ENCODE data around the gene DNAAF1.
"Not testable (repeated sequence)": the region's sequence is repeated elsewhere in the genome, so short reads cannot be mapped to it uniquely, and the experiment has no call there.

The DNAAF1 gene

GRCh38 chr16:84199097-84199496 is 54.0 kb downstream of the DNAAF1 start:
- no peak for DNase-seq (ENCODE audit: low read depth, low spot score)
- no peak overlapping the region for H3K27ac ChIP-seq

GRCh38 chr16:84199861-84200260 is 54.8 kb downstream of the DNAAF1 start:
- H3K27ac ChIP-seq, result no peak overlapping the region
- no peak for DNase-seq (ENCODE audit: low read depth, low spot score)

- DNase-seq (ENCODE audit: low read depth, low spot score); H3K27ac ChIP-seq: not testable (repeated sequence)
Observed at GRCh38 chr16:84204551-84204950, 59.4 kb downstream of the DNAAF1 start.

- not testable (repeated sequence) for DNase-seq (ENCODE audit: low read depth, low spot score); H3K27ac ChIP-seq
Observed at GRCh38 chr16:84205123-84205522, 60.0 kb downstream of the DNAAF1 start.

GRCh38 chr16:84205976-84206691 is 61.0 kb downstream of the DNAAF1 start:
- DNase-seq (ENCODE audit: low read depth, low spot score), result no peak
- no peak overlapping the region for H3K27ac ChIP-seq

GRCh38 chr16:84207251-84207650 is 62.1 kb downstream of the DNAAF1 start:
- no peak overlapping the region for H3K27ac ChIP-seq
- DNase-seq (ENCODE audit: low read depth, low spot score), result no peak

- no peak for DNase-seq (ENCODE audit: low read depth, low spot score)
- no peak overlapping the region for H3K27ac ChIP-seq
Observed at GRCh38 chr16:84207879-84208278, 62.8 kb downstream of the DNAAF1 start.

- no peak for DNase-seq (ENCODE audit: low read depth, low spot score)
- H3K27ac ChIP-seq, result no peak overlapping the region
Observed at GRCh38 chr16:84209989-84210388, 64.9 kb downstream of the DNAAF1 start.

- no peak for DNase-seq (ENCODE audit: low read depth, low spot score)
- H3K27ac ChIP-seq, result no peak overlapping the region
Observed at GRCh38 chr16:84212154-84212553, 67.0 kb downstream of the DNAAF1 start.

GRCh38 chr16:84212631-84213030 is 67.5 kb downstream of the DNAAF1 start:
- no peak overlapping the region for H3K27ac ChIP-seq
- no peak for DNase-seq (ENCODE audit: low read depth, low spot score)

- H3K27ac ChIP-seq, result no peak overlapping the region
- no peak for DNase-seq (ENCODE audit: low read depth, low spot score)
Observed at GRCh38 chr16:84214451-84215066, 69.5 kb downstream of the DNAAF1 start.

GRCh38 chr16:84215531-84215930 is 70.4 kb downstream of the DNAAF1 start:
- H3K27ac ChIP-seq, result no peak overlapping the region
- no peak for DNase-seq (ENCODE audit: low read depth, low spot score)

- not testable (repeated sequence) for H3K27ac ChIP-seq; DNase-seq (ENCODE audit: low read depth, low spot score)
Observed at GRCh38 chr16:84216144-84216543, 71.0 kb downstream of the DNAAF1 start.

- H3K27ac ChIP-seq, result no peak overlapping the region
- DNase-seq (ENCODE audit: low read depth, low spot score), result no peak
Observed at GRCh38 chr16:84218176-84218823, 73.2 kb downstream of the DNAAF1 start.

- no peak for DNase-seq (ENCODE audit: low read depth, low spot score)
- H3K27ac ChIP-seq, result no peak overlapping the region
Observed at GRCh38 chr16:84218956-84219355, 73.8 kb downstream of the DNAAF1 start.

GRCh38 chr16:84220851-84221250 is 75.7 kb downstream of the DNAAF1 start:
- no peak overlapping the region for H3K27ac ChIP-seq
- DNase-seq (ENCODE audit: low read depth, low spot score), result no peak

GRCh38 chr16:84223456-84223855 is 78.3 kb downstream of the DNAAF1 start:
- H3K27ac ChIP-seq, result no peak overlapping the region

GRCh38 chr16:84224554-84224953 is 79.4 kb downstream of the DNAAF1 start:
- DNase-seq (ENCODE audit: low read depth, low spot score), result no peak
- H3K27ac ChIP-seq, result no peak overlapping the region

More at GRCh38 chr16:84223456-84223855, 78.3 kb downstream of the DNAAF1 start:
- no peak for DNase-seq (ENCODE audit: low read depth, low spot score)

GRCh38 chr16:84225126-84225525 is 80.0 kb downstream of the DNAAF1 start:
- DNase-seq (ENCODE audit: low read depth, low spot score), result no peak
- H3K27ac ChIP-seq, result no peak overlapping the region

GRCh38 chr16:84225571-84225970 is 80.5 kb downstream of the DNAAF1 start:
- H3K27ac ChIP-seq, result no peak overlapping the region
- DNase-seq (ENCODE audit: low read depth, low spot score), result no peak

- peak; percentile 16 for DNase-seq (ENCODE audit: low read depth, low spot score)
Observed at GRCh38 chr16:84226026-84226425, 80.9 kb downstream of the DNAAF1 start.

More at GRCh38 chr16:84226026-84226425, 80.9 kb downstream of the DNAAF1 start:
- H3K27ac ChIP-seq, result no peak overlapping the region

Measured in epithelial cell of prostate (primary cell).